Ectodermal cell (in vitro differentiated cells): Measurements from ENCODE around the gene DISC1.
"Not testable (repeated sequence)": the region's sequence is repeated elsewhere in the genome, so short reads cannot be mapped to it uniquely, and the experiment has no call there.

ENCODE experiments used
- H3K27ac ChIP-seq: 2 replicates; pipeline ENCODE4 v1.7.0; 2013; ENCODE audit warnings: mild to moderate bottlenecking, low read depth, low read length; ENCODE audit not compliant: insufficient read depth, poor library complexity, severe bottlenecking
- H3K27me3 ChIP-seq: 2 replicates; pipeline ENCODE4 v1.7.0; 2013; ENCODE audit warnings: mild to moderate bottlenecking, low read length; ENCODE audit not compliant: insufficient read depth, control insufficient read depth, poor library complexity, severe bottlenecking
- H3K36me3 ChIP-seq: one replicate; pipeline ENCODE4 v1.7.0; 2013; ENCODE audit warnings: low read length; ENCODE audit not compliant: control insufficient read depth, insufficient read depth
- H3K4me1 ChIP-seq: one replicate; pipeline ENCODE4 v1.7.0; 2013; ENCODE audit warnings: low read length; ENCODE audit not compliant: control insufficient read depth, insufficient read depth
- H3K4me3 ChIP-seq: 2 replicates; pipeline ENCODE4 v1.7.0; 2013; ENCODE audit warnings: low read depth, low read length, control low read depth; ENCODE audit not compliant: insufficient read depth
- H3K9me3 ChIP-seq: 2 replicates; pipeline ENCODE4 v1.7.0; 2013; ENCODE audit warnings: mild to moderate bottlenecking, low read length, moderate library complexity; ENCODE audit not compliant: control insufficient read depth
- WGBS, 2 experiments: methylation state at CpG; one replicate each; pipeline ENCODE4 v1.1.7; 2013; ENCODE audit warnings: missing lambda C conversion rate in 2 of 2; 5-methylcytosine and 5-hydroxymethylcytosine counted together

The DISC1 gene

DNA sequence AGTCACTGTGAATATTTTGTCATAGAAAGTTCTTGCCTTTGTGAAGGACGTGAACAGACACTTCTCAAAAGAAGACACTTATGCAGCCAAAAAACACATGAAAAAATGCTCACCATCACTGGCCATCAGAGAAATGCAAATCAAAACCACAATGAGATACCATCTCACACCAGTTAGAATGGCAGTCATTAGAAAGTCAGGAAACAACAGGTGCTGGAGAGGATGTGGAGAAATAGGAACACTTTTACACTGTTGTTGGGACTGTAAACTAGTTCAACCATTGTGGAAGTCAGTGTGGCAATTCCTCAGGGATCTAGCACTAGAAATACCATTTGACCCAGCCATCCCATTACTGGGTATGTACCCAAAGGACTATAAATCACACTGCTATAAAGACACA, 33.3 kb upstream of the DISC1 start:
- H3K27ac ChIP-seq, H3K4me3 ChIP-seq, H3K27me3 ChIP-seq, H3K9me3 ChIP-seq, H3K36me3 ChIP-seq, H3K4me1 ChIP-seq: not testable (repeated sequence)
- WGBS, 2 experiments, result 83% methylated on average over 1 of the region's 1 CpG; no CpG with 5 or more reads in 1 of the 2 experiments

DNA sequence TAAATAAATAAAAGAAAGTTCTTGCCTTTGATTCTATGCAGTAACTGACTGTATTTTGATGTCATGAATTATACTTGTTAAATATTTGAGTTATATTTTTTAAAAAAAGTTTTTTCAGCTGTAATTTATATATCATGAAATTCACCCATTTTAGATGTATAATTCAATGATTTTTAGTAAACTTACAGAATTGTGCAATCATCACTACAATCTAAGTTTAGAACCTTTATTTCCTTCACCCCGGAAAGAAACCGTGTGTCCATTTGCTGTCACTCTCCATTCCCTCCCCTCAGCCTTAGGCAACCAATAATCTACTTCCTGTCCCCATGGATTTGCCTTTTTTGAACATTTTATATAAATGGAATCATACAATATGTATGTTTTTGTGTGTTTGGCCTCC, 32.5 kb upstream of the DISC1 start:
- 96 to 97% methylated on average over 2 of the region's 2 CpGs for WGBS, 2 experiments

DNA sequence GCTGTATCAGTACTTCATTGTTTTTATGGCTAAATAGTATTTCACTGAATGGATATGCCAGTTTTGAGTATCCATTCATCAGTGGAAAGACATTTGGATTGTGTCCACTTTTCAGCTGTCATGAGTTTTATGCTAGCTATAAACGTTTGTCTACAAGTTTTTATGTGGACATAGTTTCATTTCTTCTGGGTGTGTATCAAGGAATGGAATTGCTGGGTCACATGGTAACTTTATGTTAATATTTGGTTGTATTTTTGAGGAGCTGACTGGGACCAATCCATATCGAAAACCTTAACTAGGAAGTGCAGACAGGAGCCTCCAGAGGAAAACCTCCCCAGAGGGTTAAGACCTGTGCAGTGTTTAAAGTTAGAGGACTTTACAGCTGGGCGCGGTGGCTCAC, 31.8 kb upstream of the DISC1 start:
- no peaks in the 10 kb centered on the region for H3K27me3 ChIP-seq
- no peaks in the 10 kb centered on the region for H3K36me3 ChIP-seq
- H3K27ac ChIP-seq, result no peak overlapping the region
- 86 to 88% methylated on average over 4 of the region's 4 CpGs for WGBS, 2 experiments
- H3K9me3 ChIP-seq, result no peaks in the 10 kb centered on the region
- no peaks in the 10 kb centered on the region for H3K4me1 ChIP-seq
- H3K4me3 ChIP-seq, result no peak overlapping the region

More for the DNA sequence above, 32.5 kb upstream of the DISC1 start:
- no peaks in the 10 kb centered on the region for H3K27me3 ChIP-seq
- no peak overlapping the region for H3K27ac ChIP-seq
- no peaks in the 10 kb centered on the region for H3K4me1 ChIP-seq
- no peaks in the 10 kb centered on the region for H3K9me3 ChIP-seq
- H3K4me3 ChIP-seq, result no peak overlapping the region
- no peaks in the 10 kb centered on the region for H3K36me3 ChIP-seq

DNA sequence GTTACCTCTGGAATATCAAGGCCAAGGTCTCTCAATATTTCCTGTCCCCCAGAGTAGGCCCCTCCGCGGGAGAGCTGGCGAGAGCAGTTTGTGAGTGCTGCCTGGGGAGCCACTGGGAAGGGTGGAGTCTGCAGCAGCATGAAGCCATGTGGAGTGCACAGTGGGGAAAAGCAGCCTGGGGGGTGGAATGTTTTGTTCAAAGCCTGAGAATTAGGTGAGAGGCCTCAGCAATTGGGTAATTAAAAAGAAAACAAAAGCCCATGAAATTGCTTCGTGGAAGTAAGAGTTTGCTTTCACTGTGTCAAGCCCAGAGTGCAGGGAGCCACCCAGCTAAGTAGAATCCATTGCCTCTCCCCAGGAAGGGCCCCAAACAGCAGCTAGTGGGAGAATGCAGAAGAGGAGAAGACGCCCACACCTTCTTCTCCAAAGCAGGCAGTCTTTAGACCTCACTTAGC, 30.2 kb upstream of the DISC1 start:
- H3K27ac ChIP-seq, result no peak overlapping the region
- no peaks in the 10 kb centered on the region for H3K36me3 ChIP-seq
- H3K9me3 ChIP-seq, result no peaks in the 10 kb centered on the region
- WGBS, 2 experiments, result 36 to 40% methylated on average over 5 of the region's 5 CpGs
- H3K27me3 ChIP-seq, result no peaks in the 10 kb centered on the region
- no peaks in the 10 kb centered on the region for H3K4me1 ChIP-seq
- no peak overlapping the region for H3K4me3 ChIP-seq

DNA sequence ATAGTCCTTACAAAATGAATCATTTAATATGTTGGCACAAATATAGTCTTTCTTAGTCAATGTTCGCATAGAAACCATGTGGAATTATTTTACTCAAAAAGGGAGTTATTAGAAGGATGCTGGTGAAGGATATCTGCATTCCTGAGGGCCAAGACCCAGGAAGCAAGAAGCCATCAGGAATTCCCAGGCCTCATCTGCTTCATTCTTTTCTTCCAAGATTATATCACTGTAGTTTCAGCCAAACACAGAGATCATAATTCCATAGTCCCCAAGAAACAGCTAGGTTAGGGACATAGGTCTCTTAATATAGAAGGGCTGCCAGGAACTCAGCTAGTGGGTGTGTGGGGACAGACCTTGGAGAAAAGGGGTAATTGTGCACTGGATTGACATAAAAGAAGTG, 28.6 kb upstream of the DISC1 start:
- Histone ChIP-seq H3K27me3 (no peaks in the 10 kb centered on the region), H3K4me3 (no peak overlapping the region), H3K27ac (no peak overlapping the region), H3K9me3 (no peaks in the 10 kb centered on the region), H3K4me1 (no peaks in the 10 kb centered on the region), H3K36me3 (no peaks in the 10 kb centered on the region)
- 94 to 100% methylated on average over 1 of the region's 1 CpG for WGBS, 2 experiments

DNA sequence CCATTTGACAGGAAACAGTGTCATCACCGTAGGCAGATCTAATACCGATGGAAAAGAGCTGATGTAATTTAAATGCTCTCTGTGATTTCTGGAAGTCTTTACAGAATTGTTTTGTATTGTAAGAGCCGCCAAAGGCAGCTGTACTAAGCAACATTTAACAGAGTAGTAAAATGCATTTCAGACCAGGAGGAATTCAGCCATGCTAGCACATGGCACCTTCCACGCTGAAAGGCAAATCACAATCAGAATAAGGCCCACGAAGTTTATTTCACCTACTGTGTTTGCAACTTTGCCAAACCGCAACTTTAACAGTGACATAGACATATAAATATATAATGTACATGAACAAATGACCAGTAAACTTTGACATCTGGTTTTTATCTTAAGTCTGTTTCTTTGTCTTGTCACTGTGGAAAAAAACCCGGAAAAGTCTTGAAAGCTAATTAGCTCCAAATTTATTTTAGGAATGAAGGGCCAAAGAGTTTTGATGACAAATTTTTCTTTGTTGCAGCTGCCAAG, 26.1 kb upstream of the DISC1 start:
- Histone ChIP-seq H3K27me3 (peaks cover 5% of the 10 kb centered on the region), H3K27ac (no peak overlapping the region), H3K36me3 (no peaks in the 10 kb centered on the region), H3K4me1 (no peaks in the 10 kb centered on the region), H3K9me3 (no peaks in the 10 kb centered on the region), H3K4me3 (no peak overlapping the region)
- 83 to 88% methylated on average over 7 of the region's 7 CpGs for WGBS, 2 experiments

DNA sequence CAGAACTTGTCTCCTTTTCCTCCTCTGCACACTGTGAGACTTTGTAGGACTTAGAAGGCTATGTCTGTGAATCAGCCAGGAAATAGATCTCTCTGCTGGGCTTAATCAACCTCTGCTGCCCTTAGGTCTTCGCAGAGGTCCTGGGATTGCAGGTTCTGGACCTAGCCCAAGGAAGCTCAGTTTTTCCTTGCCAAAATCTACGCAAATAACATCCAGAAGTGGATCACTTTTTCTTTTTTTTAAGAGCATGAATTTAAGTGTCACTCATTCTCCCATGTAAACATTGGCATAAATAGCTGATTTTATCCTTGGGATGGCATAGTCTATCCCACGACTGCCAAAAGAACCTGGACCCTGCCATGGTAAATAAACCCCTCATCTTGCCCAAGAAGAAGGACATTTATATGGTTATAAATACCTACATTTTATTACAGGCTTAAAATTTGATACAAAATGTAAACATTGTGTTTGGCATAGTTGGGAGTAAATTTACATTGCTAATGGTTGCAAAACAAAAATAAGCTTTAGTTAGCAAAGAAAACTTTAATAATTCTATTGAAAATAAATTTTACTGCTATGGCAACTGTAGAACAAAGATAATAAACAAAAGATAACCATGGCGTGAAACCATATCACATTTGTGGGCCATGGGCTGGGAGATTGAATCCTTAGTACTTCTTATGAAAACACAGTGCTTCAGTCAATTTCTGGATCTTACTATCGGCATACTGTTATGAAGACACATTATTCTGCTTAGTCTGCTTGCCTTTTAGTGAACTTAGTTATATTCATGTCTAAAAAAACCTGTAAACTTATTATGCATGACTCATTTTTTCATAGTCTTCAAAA, 24.5 kb upstream of the DISC1 start:
- Histone ChIP-seq H3K27me3 (peaks cover 5% of the 10 kb centered on the region), H3K36me3 (no peaks in the 10 kb centered on the region), H3K27ac (no peak overlapping the region), H3K4me3 (no peak overlapping the region), H3K9me3 (no peaks in the 10 kb centered on the region), H3K4me1 (no peaks in the 10 kb centered on the region)
- WGBS, 2 experiments, result 90 to 95% methylated on average over 5 of the region's 5 CpGs

DNA sequence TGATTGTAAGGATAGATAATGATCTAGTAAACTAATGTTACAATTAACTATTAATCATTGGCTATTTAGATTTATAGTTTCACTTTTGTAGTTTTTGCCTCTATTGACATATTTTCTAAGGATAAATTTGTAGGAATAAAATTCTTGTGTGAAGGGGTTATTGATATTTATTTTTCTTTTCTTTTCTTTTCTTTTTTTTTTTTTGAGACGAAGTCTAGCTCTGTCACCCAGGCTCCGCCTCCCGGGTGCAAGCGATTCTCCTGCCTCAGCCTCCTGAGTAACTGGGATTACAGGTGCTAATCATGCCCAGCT, 24.0 kb upstream of the DISC1 start:
- Histone ChIP-seq H3K36me3 (no peaks in the 10 kb centered on the region), H3K9me3 (no peaks in the 10 kb centered on the region), H3K27me3 (peaks cover 5% of the 10 kb centered on the region), H3K4me1 (no peaks in the 10 kb centered on the region), H3K27ac (no peak overlapping the region), H3K4me3 (no peak overlapping the region)
- 84 to 89% methylated on average over 3 to 4 of the region's 4 CpGs for WGBS, 2 experiments

DNA sequence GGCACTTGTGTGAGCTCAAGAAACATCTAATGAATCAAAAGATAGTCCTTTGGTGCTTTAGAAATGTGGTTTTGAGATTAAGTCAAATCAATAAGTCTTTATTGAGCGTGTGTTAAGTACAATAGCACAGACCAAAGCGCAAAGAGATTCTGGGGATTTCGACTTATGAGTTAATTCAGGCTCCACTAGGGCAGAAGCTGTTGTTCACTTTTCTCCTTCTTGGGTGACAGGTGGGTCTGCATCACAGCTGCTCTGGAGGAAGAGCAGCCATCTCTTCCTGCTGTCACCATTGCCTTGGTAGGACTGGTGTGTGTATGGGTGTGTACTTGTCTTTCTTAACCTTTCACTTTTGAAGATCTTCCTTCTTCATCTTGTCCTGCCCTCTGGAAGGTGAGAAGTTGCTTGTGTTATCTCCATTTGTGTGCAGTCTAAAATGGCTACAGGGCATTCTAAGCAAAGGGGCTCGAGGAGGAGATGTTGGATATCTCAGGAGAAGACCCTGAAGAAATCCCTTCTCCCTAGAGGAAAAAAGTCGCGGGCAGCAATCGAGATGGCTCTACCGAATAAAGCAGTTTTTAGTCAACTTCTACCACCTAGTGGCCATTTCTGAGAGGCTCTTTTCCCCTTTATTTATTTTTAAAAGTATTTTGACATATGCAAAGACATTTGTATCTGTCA, 22.9 kb upstream of the DISC1 start:
- peaks cover 5% of the 10 kb centered on the region for H3K27me3 ChIP-seq
- H3K4me3 ChIP-seq, result no peak overlapping the region

DNA sequence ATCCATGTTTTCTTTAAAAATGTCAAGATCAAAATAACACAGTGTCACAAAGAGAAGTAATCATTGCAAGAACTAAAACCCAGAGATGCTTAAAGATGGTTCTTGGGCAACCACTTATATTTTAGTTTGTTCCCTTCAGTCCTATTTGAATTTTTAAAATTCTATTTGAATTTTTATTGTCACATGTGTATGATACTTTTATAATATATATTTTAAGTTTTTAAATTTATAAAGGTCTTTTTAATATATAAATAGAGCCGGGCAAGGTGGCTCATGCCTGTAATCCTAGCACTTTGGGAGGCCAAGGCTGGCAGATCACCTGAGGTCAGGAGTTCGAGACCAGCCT, 22.3 kb upstream of the DISC1 start:
- H3K27ac ChIP-seq, result no peak overlapping the region
- no peaks in the 10 kb centered on the region for H3K4me1 ChIP-seq
- no peaks in the 10 kb centered on the region for H3K36me3 ChIP-seq
- 64 to 83% methylated on average over 1 to 2 of the region's 2 CpGs for WGBS, 2 experiments
- H3K4me3 ChIP-seq, result no peak overlapping the region
- H3K27me3 ChIP-seq, result peaks cover 5% of the 10 kb centered on the region
- H3K9me3 ChIP-seq, result no peaks in the 10 kb centered on the region

More for the DNA sequence above, 22.9 kb upstream of the DISC1 start:
- Histone ChIP-seq H3K9me3 (no peaks in the 10 kb centered on the region), H3K4me1 (no peaks in the 10 kb centered on the region), H3K36me3 (no peaks in the 10 kb centered on the region), H3K27ac (no peak overlapping the region)
- WGBS, 2 experiments, result 39% methylated on average over 8 of the region's 8 CpGs
